Measurements from ENCODE around the gene GRK1. TPM values are rescaled to one million over a fixed set of nuclear protein-coding genes. Genes with fewer than 3 reads are reported as not detected.
A peak's percentile ranks its signal among the peaks of the same experiment; 100 is the strongest.

GRK1 gene
- total RNA-seq, 1 donor from 2014 or later: 0.07 TPM

GRCh38 chr13:113739527-113740285 is 72.7 kb downstream of the GRK1 start:
- Mint-ChIP-seq H3K4me3 (ENCODE audit: unreplicated experiment) (no peak overlapping the region), H3K27ac (ENCODE audit: unreplicated experiment) (no peak overlapping the region), H3K36me3 (ENCODE audit: low read depth) (no peaks in the 10 kb centered on the region), H3K27me3 (ENCODE audit: low read depth) (peaks cover 9% of the 10 kb centered on the region), H3K4me1 (ENCODE audit: low read depth) (peaks cover 3% of the 10 kb centered on the region), H3K9me3 (ENCODE audit: low read depth) (no peaks in the 10 kb centered on the region)
- TF ChIP-seq, protein P1, sequence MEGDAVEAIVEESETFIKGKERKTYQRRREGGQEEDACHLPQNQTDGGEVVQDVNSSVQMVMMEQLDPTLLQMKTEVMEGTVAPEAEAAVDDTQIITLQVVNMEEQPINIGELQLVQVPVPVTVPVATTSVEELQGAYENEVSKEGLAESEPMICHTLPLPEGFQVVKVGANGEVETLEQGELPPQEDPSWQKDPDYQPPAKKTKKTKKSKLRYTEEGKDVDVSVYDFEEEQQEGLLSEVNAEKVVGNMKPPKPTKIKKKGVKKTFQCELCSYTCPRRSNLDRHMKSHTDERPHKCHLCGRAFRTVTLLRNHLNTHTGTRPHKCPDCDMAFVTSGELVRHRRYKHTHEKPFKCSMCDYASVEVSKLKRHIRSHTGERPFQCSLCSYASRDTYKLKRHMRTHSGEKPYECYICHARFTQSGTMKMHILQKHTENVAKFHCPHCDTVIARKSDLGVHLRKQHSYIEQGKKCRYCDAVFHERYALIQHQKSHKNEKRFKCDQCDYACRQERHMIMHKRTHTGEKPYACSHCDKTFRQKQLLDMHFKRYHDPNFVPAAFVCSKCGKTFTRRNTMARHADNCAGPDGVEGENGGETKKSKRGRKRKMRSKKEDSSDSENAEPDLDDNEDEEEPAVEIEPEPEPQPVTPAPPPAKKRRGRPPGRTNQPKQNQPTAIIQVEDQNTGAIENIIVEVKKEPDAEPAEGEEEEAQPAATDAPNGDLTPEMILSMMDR (IDR thresholded peaks at IDR 0.05): no peak
- peak; percentile 71 for DNase-seq (ENCODE audit: low spot score)

GRCh38 chr13:113740286-113740556 is 73.2 kb downstream of the GRK1 start:
- Mint-ChIP-seq H3K27ac (ENCODE audit: unreplicated experiment) (no peak overlapping the region), H3K36me3 (ENCODE audit: low read depth) (no peaks in the 10 kb centered on the region), H3K4me1 (ENCODE audit: low read depth) (peaks cover 3% of the 10 kb centered on the region), H3K4me3 (ENCODE audit: unreplicated experiment) (no peak overlapping the region), H3K9me3 (ENCODE audit: low read depth) (no peaks in the 10 kb centered on the region), H3K27me3 (ENCODE audit: low read depth) (peaks cover 9% of the 10 kb centered on the region)
- no peak for DNase-seq (ENCODE audit: low spot score)
- TF ChIP-seq, protein P1 (IDR thresholded peaks at IDR 0.05): no peak

DNA sequence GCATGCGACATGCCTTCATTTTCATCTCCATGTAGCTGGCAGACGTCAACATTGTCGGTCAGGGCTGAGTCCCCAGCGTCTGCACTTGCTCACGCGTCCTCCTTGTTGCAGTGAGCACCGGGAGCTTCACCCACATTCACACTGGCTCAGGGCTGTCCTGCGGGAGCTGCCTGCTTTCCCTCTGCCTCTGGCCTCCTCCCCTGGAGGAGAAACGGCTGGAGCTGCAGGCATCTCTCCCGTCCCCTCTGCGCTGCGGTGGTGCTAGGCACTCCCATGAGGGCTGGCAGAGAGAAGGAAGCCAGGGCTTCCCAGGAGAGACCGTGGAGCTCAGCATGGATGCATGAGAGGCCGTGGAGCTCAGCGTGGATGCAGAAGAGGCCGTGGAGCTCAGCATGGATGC is 73.6 kb downstream of the GRK1 start:
- TF ChIP-seq, protein P1 (IDR thresholded peaks at IDR 0.05): no peak
- peaks cover 9% of the 10 kb centered on the region for H3K27me3 Mint-ChIP-seq (ENCODE audit: low read depth)
- H3K36me3 Mint-ChIP-seq (ENCODE audit: low read depth): no peaks in the 10 kb centered on the region
- no peak overlapping the region for H3K27ac Mint-ChIP-seq (ENCODE audit: unreplicated experiment)
- no peaks in the 10 kb centered on the region for H3K9me3 Mint-ChIP-seq (ENCODE audit: low read depth)
- DNase-seq (ENCODE audit: low spot score): peak; percentile 77
- H3K4me1 Mint-ChIP-seq (ENCODE audit: low read depth): peaks cover 3% of the 10 kb centered on the region
- no peak overlapping the region for H3K4me3 Mint-ChIP-seq (ENCODE audit: unreplicated experiment)

DNA sequence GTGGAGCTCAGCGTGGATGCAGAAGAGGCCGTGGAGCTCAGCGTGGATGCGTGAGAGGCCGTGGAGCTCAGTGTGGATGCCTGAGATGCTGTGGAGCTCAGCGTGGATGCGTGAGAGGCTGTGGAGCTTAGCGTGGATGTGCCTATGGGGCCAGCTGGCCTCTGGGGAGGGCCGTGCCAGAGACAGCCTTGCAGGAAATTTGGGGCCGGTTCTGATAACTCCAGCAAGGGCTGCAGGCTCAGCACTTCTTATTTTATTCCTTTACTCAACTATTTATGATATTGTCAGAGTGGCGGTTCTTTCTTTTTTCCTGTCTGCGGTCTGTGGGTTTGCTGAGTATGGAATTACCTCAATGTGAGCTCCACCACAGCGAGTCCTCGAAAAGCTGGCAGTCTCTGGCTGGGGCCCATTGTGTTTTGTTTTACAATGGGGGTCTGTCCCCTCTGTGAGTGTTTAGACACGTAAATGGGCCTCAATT is 74.2 kb downstream of the GRK1 start:
- no peak overlapping the region for H3K27ac Mint-ChIP-seq (ENCODE audit: unreplicated experiment)
- H3K9me3 Mint-ChIP-seq (ENCODE audit: low read depth): no peaks in the 10 kb centered on the region
- no peak overlapping the region for H3K4me3 Mint-ChIP-seq (ENCODE audit: unreplicated experiment)
- peaks cover 3% of the 10 kb centered on the region for H3K4me1 Mint-ChIP-seq (ENCODE audit: low read depth)
- H3K36me3 Mint-ChIP-seq (ENCODE audit: low read depth): no peaks in the 10 kb centered on the region
- TF ChIP-seq, protein P1 (IDR thresholded peaks at IDR 0.05): no peak
- H3K27me3 Mint-ChIP-seq (ENCODE audit: low read depth): peaks cover 9% of the 10 kb centered on the region
- no peak for DNase-seq (ENCODE audit: low spot score)

DNA sequence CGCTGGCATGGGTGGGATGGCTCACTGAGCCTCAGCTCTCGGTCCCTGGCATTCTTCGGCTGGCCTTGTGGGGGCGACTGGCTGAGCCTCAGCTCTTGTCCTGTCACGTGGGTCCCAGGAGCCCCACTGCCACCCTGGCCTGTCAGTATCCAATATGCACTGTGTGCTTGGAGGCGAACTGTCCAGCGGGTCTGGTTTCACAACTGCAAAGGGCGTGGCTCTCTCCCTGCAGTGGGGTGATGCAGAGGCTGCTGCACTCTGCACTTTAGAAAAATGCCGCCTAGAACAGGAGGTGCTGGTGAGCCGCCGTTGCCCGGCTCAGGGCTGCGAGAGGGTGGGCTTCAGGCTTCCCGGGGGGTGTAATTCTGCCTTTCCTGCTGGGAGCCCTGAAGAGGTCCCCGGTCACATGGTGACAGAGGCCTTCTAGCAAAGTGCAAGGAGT is 75.0 kb downstream of the GRK1 start:
- Mint-ChIP-seq H3K9me3 (ENCODE audit: low read depth) (no peaks in the 10 kb centered on the region), H3K36me3 (ENCODE audit: low read depth) (no peaks in the 10 kb centered on the region), H3K27ac (ENCODE audit: unreplicated experiment) (no peak overlapping the region), H3K4me3 (ENCODE audit: unreplicated experiment) (no peak overlapping the region), H3K27me3 (ENCODE audit: low read depth) (peaks cover 7% of the 10 kb centered on the region), H3K4me1 (ENCODE audit: low read depth) (peaks cover 3% of the 10 kb centered on the region)
- TF ChIP-seq, protein P1 (IDR thresholded peaks at IDR 0.05): peak; percentile 61
- peak; percentile 87 for DNase-seq (ENCODE audit: low spot score)
